ENCODE results near the gene CENPX. TPM values are rescaled to one million over a fixed set of nuclear protein-coding genes. Genes with fewer than 3 reads are reported as not detected.

Gene CENPX
- total and polyA plus RNA-seq, 10 donors, result 25.4 to 91.8 (median 32.9) TPM

GRCh38 chr17:82021900-82022309 lies 773 bp downstream of the CENPX start:
- TF ChIP-seq, protein P1, sequence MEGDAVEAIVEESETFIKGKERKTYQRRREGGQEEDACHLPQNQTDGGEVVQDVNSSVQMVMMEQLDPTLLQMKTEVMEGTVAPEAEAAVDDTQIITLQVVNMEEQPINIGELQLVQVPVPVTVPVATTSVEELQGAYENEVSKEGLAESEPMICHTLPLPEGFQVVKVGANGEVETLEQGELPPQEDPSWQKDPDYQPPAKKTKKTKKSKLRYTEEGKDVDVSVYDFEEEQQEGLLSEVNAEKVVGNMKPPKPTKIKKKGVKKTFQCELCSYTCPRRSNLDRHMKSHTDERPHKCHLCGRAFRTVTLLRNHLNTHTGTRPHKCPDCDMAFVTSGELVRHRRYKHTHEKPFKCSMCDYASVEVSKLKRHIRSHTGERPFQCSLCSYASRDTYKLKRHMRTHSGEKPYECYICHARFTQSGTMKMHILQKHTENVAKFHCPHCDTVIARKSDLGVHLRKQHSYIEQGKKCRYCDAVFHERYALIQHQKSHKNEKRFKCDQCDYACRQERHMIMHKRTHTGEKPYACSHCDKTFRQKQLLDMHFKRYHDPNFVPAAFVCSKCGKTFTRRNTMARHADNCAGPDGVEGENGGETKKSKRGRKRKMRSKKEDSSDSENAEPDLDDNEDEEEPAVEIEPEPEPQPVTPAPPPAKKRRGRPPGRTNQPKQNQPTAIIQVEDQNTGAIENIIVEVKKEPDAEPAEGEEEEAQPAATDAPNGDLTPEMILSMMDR (IDR thresholded peaks at IDR 0.05 in 8 of 11, conservative IDR thresholded peaks at IDR 0.05 in 3 of 11), result no peak
- TF ChIP-seq POLR2A (IDR thresholded peaks at IDR 0.05) (no peak), POLR2AphosphoS5 (IDR thresholded peaks at IDR 0.05) (no peak)
- no peak for DNase-seq
- peaks cover 0 to 40% (median 8%) of the 10 kb centered on the region in 6 donors for H3K36me3 ChIP-seq
- 5 to 13% (median 6%) methylated on average over 6 to 10 of the region's 10 CpGs for WGBS, 5 donors
- H3K9me3 ChIP-seq, result no peaks in the 10 kb centered on the region
- peak overlapping the region in 6 of 8 donors; percentile 4 to 88 (median 80) for H3K27ac ChIP-seq
- peak overlapping the region; percentile 73 to 99 (median 88) for H3K4me3 ChIP-seq
- H3K27me3 ChIP-seq (replicated peaks in 1 of 7), result no peaks in the 10 kb centered on the region
- peaks cover 25 to 55% (median 36%) of the 10 kb centered on the region in 6 donors for H3K4me1 ChIP-seq
- intact Hi-C loops (cut with DNase I; ENCODE audit: low total_unique reads), result loop anchor here (5.0 kb wide), 1 partner anchor 65 kb away; no protein-coding TSS in a partner anchor

DNA sequence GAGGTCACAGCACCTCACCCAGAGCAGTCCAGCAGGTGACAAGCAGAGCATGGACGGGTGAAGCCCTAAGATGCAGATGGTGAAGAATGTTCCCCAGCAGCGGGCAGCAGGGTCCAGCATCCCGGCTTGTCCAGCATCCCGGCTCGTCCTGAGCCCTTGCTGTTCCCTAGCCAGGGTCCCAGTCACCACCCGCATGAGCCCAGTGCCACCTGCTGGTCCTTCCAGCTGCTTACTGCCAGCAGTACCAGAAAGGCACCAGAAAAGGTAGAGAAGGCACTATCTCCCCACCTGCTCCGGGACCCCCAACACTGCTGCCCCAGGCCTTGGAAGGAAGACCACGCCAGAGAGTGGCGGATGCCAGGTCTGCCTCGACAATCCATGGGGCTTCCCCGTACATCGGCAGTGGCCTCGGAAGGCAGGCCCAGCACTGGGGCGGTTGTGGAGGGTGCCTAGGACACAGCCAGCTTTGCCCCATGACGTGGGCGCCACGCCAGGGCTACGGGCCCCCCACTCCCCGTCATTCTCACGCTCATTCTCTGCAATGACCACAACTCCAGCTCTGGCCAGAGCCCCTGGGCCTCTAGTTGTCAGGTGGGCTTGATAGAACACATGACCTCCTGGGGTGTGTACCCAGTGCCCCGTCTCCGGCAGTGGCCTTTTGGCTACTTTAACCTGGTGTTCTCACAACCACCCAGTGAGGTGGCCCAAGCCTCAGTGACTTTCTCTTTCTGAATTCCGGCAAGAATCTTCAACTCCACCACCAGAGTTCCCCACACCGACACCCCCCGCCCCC lies 1.4 kb downstream of the CENPX start:
- DNase-seq, result no peak
- H3K4me3 ChIP-seq, result peak overlapping the region in 5 of 8 donors; percentile 87 to 99 (median 88)
- H3K4me1 ChIP-seq, result peaks cover 25 to 55% (median 36%) of the 10 kb centered on the region in 6 donors
- no peaks in the 10 kb centered on the region for H3K9me3 ChIP-seq
- intact Hi-C loops (cut with DNase I; ENCODE audit: low total_unique reads), result loop anchor here (5.0 kb wide), 1 partner anchor 64 kb away; no protein-coding TSS in a partner anchor
- 35 to 55% (median 40%) methylated on average over 21 to 25 of the region's 25 CpGs for WGBS, 5 donors
- peaks cover 0 to 39% (median 8%) of the 10 kb centered on the region in 6 donors for H3K36me3 ChIP-seq
- peak overlapping the region in 1 of 8 donors; percentile 88 for H3K27ac ChIP-seq
- TF ChIP-seq POLR2A (IDR thresholded peaks at IDR 0.05), result no peak
- TF ChIP-seq, protein P1 (IDR thresholded peaks at IDR 0.05 in 8 of 11, conservative IDR thresholded peaks at IDR 0.05 in 3 of 11), result peak; percentile 47 to 80 (median 64)
- peak in 1 of 3 donors; percentile 37 for TF ChIP-seq POLR2AphosphoS5 (IDR thresholded peaks at IDR 0.05)
- no peaks in the 10 kb centered on the region for H3K27me3 ChIP-seq (replicated peaks in 1 of 7)

DNA sequence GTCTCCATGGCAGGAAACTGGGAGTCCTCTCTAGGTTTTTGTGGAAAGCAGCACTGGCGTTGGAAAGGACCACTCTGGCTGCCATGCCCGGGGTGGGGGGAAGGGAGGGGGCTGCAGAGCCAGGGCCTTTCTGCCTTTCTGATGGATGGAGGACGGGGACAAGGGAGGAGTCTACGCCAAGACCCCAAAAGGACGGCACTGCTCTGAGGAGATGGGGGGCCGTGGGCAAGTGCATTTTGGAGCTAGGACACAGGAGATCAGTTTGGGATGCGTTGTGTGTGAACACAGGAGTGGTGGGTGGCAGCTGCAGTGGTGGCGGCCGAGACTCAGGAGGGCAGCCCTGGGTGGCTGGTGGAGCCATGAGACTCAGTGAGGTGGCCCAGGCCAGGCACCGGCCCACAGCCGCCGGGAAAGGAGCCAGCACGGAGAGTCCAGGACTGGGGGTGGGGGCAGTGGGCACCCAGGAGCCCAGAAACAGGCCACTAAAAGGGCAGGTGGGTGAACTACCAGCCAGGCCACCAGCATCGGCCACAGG lies 2.0 kb downstream of the CENPX start:
- Histone ChIP-seq H3K27me3 (replicated peaks in 1 of 7) (no peaks in the 10 kb centered on the region), H3K9me3 (no peaks in the 10 kb centered on the region), H3K27ac (no peak overlapping the region), H3K36me3 (peaks cover 0 to 34% (median 8%) of the 10 kb centered on the region in 6 donors), H3K4me1 (peaks cover 25 to 55% (median 36%) of the 10 kb centered on the region in 6 donors), H3K4me3 (no peak overlapping the region)
- TF ChIP-seq, protein P1 (IDR thresholded peaks at IDR 0.05 in 8 of 11, conservative IDR thresholded peaks at IDR 0.05 in 3 of 11), result no peak
- TF ChIP-seq POLR2AphosphoS5 (IDR thresholded peaks at IDR 0.05) (peak in 1 of 3 donors; percentile 1), POLR2A (IDR thresholded peaks at IDR 0.05) (no peak)
- DNase-seq, result no peak
- intact Hi-C loops (cut with DNase I; ENCODE audit: low total_unique reads), result loop anchor here (5.0 kb wide), 1 partner anchor 63 kb away; no protein-coding TSS in a partner anchor
- WGBS, 5 donors, result 86 to 95% (median 90%) methylated on average over 10 to 14 of the region's 14 CpGs
